Keratinocyte (primary cell): ENCODE results near the gene COMT.

Experiments
- CTCF ChIP-seq, 3 experiments: IDR thresholded peaks in 1 of 3; conservative IDR thresholded peaks in 1 of 3; optimal IDR thresholded peaks in 1 of 3; 2 replicates in 2 of 3; 3 replicates in 1 of 3; pipeline versions ENCODE3 to v1.5.1; 2011; ENCODE audit warnings: low read length in 3 of 3, mild to moderate bottlenecking in 3 of 3, moderate library complexity in 2 of 3, control low read depth in 1 of 3, inconsistent platforms in 1 of 3; ENCODE audit not compliant: insufficient read depth in 2 of 3; ENCODE audit errors: extremely low read depth in 1 of 3
- EZH2 ChIP-seq: IDR thresholded peaks from one replicate; pipeline ENCODE4 v1.6.1; 2012; ENCODE audit warnings: inconsistent platforms, mild to moderate bottlenecking, low read length, moderate library complexity

- TF ChIP-seq CTCF (optimal IDR thresholded peaks at IDR 0.05 in 1 of 3, IDR thresholded peaks at IDR 0.05 in 1 of 3, conservative IDR thresholded peaks at IDR 0.05 in 1 of 3; ENCODE audit: extremely low read depth in 1 of 3, insufficient read depth in 2 of 3, low read length in 3 of 3) (no peak), EZH2 (no peak)
Measured at GRCh38 chr22:20017622-20017958, 76.0 kb downstream of the COMT start.
